ENCODE measurements around the gene SYNDIG1L. TPM values are rescaled to one million over a fixed set of nuclear protein-coding genes. Genes with fewer than 3 reads are reported as not detected.
"Not testable (repeated sequence)": the region's sequence is repeated elsewhere in the genome, so short reads cannot be mapped to it uniquely, and the experiment has no call there.

The SYNDIG1L gene
- total RNA-seq, 1 donor from 2014 or later, result not detected

- intact Hi-C loops (cut with micrococcal nuclease), result no loop called here
Observed at GRCh38 chr14:74403619-74404417, 22.2 kb downstream of the SYNDIG1L start.

DNA sequence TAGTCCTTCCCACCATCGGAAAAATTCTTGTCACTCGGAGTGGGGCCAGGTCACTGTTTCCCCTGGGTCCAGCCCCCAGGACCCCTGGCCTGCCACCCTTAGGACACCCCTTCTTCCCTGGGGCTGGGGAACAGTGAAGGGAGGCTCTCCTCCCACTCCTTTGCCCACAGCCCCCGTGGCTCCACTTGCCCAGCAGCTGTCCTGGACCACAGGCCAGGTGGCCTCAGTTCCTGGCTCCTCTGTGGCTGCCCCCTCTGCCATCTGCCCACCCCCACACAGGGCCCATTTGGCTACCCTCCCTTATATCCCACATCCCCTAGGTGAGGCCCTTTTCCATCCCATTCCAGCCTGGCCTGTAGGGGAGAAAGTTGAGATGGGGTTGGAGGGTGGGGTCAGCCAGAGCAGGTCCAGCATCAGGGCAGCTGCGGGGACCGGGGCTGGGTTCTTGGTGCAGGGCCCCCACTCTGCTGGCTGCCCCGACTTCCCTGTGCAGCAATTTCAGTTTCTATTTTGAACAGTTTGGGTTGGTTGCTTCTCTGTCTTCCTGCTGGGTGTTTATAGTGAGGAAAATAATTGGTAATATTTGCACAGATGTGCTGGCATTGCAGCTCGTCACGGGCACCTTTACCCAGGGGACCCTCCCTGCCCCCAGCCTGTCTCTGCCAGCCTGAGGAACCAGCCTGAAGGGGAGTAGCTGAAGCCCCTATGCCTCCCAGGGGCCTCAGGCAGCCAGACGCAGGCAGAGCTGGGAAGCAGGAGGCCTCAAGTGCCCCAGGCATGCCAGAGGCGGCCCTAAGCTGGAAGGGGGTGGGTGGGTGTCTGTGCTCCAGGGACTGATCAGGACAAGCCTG is 23.4 kb downstream of the SYNDIG1L start:
- intact Hi-C loops (cut with micrococcal nuclease), result no loop called here

DNA sequence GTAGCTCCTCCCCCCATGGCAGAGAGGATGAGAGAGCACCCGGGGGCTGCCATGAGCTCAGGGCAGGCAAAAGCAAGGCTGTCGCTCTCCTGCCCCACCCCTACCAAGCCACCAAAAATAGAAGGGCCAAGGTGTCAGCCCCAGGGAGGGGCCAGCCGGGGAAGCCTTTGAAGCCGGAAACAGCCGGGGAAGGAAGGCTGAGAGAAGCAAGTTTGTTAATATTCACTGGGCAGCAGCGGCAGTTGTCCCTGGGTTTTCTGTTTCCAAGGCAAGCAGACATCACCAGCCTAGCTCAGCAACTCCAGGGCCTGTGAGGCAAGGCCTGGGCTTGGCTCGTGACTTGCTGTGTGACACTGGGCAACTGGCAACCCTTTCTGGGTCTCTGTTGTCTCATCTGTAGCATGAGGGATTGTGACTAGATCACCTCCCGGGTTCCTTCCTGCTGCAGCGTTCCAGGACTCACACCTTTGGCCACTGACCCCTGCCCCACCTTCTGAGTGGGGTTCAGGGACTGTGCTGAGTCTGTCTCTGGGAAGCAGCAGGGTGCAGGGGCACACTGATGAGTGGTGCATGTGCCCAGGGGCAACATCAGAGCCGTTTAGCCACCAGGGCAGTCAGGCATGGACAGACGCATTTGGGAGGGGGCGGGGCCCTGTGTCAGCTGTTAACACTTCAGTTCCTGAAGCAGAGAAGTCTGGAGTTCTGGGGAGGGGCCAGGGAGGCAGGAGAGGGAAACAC is 24.3 kb downstream of the SYNDIG1L start:
- intact Hi-C loops (cut with micrococcal nuclease), result loop anchor here (1.0 to 2.0 kb wide), 2 partner anchors 91 to 99 kb away; partner anchors contain the start of gene ABCD4

GRCh38 chr14:74400919-74401503 is 25.0 kb downstream of the SYNDIG1L start:
- intact Hi-C loops (cut with micrococcal nuclease), result loop anchor here (1.0 to 2.0 kb wide), 2 partner anchors 91 to 98 kb away; partner anchors contain the start of gene ABCD4

GRCh38 chr14:74400031-74400685 is 25.9 kb downstream of the SYNDIG1L start:
- intact Hi-C loops (cut with micrococcal nuclease), result loop anchor here (2.0 kb wide), 1 partner anchor 97 kb away; the partner anchor contains the start of gene ABCD4

GRCh38 chr14:74395094-74395493 is 30.9 kb downstream of the SYNDIG1L start:
- intact Hi-C loops (cut with micrococcal nuclease), result no loop called here

DNA sequence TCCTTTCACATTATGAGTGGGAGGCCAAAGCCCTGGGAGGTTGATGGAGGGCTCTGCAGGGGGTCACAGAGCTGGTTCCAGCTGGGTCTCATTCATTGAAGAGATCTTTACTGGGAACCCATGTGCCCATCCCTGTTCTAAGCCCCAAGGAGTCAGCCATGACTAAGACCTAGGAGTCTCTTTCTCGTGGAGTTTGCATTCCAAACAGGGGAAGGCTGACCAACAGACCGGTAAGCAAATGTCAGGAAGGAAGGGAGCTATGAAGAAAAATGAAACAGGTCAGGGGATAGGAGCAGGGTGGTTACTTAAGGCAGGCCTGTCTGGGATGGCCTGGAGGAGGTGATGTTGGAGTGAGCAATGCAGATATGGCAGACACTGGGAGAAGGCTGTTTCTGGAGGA is 31.5 kb downstream of the SYNDIG1L start:
- intact Hi-C loops (cut with micrococcal nuclease), result no loop called here

DNA sequence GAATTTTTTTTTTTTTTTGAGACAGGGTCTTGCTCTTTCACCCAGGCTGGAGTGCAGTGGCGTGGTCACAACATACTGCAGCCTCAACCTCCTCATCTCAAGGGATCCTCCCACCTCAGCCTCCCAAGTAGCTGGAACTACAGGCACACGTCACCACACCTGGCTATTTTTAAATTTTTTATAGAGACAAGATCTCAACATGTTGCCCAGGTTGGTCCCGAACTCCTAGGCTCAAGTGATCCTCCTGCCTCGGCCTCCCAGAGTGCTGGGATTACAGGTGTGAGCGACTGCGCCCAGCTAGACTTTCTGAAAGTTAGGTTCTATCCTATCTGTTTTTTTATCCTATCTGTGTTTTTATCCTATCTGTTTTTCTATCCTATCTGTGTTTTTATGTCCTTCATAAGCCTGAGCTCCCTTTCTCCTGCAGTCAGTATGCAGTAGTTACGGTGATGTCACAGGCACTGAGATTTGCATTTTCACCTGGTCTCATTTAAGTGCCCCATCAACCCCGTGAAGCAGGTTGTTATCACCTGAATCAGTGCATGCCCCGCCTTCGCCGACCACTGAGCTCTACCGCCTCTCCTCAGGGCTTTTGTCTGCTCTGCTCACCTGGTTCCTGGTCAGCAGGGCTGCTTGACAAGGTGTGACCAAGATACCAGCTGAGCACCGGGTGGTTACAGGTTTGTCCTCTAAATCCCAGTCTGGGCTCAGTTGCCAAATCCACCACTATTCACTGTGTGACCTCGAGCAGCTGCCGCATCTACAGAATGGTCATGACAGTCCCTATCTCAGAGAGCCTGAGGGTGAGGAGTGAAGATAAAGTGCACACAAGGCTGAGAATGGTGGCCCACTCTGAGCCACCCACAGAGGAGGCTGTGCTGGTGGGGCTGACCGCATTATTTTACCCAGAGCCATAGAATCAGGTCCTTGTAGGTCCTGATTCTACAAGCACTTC is 33.1 kb downstream of the SYNDIG1L start:
- intact Hi-C loops (cut with micrococcal nuclease), result no loop called here

DNA sequence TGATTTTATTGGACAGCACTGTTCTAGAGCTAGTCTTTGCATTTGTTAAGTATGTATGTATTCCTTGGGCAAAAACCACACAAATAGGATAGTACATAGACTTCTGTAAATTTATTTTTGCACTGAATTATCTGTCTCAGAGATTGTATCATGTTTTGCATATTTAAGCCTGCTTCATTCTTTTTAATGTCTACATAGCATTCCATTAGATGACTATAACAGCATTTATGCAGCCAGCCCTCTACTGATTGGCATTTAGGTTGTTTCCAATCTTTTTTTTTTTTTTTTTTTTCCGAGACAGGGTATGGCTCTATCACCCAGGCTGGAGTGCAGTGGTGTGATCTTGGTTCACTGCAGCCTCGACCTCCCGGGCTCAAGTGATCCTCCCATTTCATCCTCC is 34.5 kb downstream of the SYNDIG1L start:
- intact Hi-C loops (cut with micrococcal nuclease), result no loop called here

GRCh38 chr14:74390505-74390904 is 35.5 kb downstream of the SYNDIG1L start:
- intact Hi-C loops (cut with micrococcal nuclease), result not testable (repeated sequence)

DNA sequence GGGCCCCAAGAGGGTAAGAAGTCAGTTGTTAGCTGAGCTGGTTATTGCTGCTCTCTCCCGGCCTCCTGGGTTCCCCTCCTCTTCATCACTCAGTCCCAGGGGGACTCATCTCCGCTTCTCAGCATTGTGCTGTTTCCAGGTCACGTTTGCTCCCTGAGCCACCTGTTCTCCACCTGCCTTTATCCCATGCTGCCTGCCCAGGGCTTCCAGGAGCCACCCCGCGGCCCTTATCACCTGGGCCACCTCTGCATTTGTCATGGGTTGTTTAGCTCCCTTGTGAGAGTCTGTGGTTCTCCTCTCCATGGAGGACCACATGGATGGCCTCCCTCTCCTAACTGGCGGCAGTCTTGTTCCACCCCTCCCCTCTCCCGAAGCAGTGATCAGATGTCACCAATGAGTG is 36.0 kb downstream of the SYNDIG1L start:
- intact Hi-C loops (cut with micrococcal nuclease), result no loop called here

DNA sequence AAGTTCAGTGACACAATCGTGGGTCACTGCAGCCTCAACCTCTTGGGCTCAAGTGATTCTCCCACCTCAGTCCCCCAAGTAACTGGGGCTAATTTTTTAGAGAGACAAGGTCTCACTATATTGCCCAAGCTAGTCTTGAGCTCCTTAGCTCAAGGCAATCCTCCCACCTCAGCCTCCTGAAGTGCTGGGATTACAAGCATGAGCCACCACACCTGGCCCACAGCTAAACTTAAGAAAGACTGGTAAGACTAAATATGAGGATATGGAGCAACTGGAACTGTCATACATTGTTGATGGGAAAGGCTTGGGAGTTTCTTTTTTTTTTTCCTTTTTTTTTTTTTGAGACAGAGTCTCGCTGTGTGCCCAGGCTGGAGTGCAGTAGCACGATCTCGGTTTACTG is 43.8 kb downstream of the SYNDIG1L start:
- intact Hi-C loops (cut with micrococcal nuclease), result no loop called here

GRCh38 chr14:74381571-74381970 is 44.4 kb downstream of the SYNDIG1L start:
- intact Hi-C loops (cut with micrococcal nuclease), result not testable (repeated sequence)

- intact Hi-C loops (cut with micrococcal nuclease), result no loop called here
Observed at GRCh38 chr14:74380845-74381244, 45.2 kb downstream of the SYNDIG1L start.

- intact Hi-C loops (cut with micrococcal nuclease), result no loop called here
Observed at GRCh38 chr14:74380172-74380571, 45.8 kb downstream of the SYNDIG1L start.

DNA sequence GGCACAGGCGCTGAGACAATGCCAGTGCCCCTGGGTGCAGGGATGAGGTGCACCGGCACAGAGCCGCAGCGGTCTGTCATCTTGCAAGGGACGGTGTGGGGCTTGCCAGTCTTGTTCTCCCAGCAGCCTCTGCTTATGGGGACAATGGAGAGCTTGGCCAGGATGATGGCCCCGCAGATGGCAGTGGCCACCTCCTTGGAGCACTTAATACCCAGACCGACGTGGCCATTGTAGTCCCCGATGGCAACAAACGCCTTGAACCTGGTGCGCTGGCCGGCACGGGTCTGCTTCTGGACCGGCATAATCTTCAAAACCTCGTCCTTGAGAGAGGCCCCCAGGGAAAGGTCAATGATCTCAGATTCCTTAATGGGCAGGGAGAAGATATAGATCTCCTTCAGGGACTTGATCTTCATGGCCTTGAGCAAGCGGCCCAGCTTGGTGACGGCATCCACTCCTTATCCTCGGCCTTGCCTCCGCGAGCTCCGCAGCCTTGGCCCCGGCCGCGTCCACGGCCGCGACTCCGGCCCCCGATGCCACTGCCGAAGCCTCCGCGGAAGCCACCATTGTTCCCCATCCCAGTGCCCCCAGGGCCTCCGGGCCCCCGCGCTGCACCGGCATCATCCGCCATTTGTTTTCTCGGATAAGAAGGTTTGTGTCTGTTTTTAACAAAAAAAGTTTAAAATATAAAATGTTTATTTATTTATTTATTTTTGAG is 47.9 kb downstream of the SYNDIG1L start:
- intact Hi-C loops (cut with micrococcal nuclease), result no loop called here

DNA sequence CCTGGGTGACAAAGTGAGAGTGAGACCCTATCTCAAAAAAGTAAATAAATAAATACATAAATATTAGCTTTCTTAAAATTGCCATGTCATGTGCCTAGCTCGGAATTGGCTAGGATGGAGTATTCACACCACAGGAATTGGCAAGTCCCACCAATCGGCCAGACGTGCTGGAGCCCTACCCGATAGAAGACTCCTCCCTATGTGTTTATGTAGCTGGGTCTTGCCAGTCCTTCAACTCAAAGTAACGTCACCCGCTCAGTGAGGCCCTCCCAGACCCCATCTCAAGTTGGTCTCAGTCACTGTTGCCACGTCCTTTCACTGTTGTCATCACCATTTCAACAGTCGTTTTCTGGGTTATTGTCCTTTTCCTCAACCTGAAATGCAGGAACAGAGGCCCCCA is 57.6 kb downstream of the SYNDIG1L start:
- intact Hi-C loops (cut with micrococcal nuclease), result no loop called here

- intact Hi-C loops (cut with micrococcal nuclease), result no loop called here
Observed at GRCh38 chr14:74368026-74368425, 58.0 kb downstream of the SYNDIG1L start.
